Measurements from ENCODE around the gene PID1.

DNA sequence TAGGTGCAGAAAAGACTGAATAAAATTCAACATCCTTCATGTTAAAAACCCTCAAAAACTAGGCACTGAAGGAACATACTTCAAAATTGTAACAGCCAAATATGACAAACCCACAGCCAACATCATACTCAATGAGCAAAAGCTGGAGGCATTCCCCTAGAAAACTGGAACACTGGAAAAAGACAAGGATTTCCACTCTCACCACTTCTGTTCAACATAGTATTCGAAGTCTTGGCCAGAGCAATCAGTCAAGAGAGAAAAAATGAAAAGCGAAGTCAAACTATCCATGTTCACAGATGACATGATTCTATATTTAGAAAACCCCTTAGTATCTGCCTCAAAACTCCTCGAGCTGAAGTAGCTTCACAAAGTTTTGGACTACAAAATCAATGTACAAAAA is 282.3 kb downstream of the PID1 start:
- no peak for TF ChIP-seq CTCF (IDR thresholded peaks at IDR 0.05)
- no peak for TF ChIP-seq POLR2A (IDR thresholded peaks at IDR 0.05)
- no peak for TF ChIP-seq POLR2AphosphoS5 (IDR thresholded peaks at IDR 0.05; ENCODE audit: insufficient read depth in 1 of 2, low read depth in 1 of 2)
